GM10847 (cell line): ENCODE measurements around the gene ADAP1.

Source experiments
- POLR2A ChIP-seq: IDR thresholded peaks from 2 replicates; pipeline ENCODE4 v1.6.1; 2011; ENCODE audit not compliant: insufficient read length; ENCODE audit errors: extremely low read depth

The ADAP1 gene

GRCh38 chr7:873367-874002 lies 81.0 kb downstream of the ADAP1 start:
- no peak for TF ChIP-seq POLR2A

DNA sequence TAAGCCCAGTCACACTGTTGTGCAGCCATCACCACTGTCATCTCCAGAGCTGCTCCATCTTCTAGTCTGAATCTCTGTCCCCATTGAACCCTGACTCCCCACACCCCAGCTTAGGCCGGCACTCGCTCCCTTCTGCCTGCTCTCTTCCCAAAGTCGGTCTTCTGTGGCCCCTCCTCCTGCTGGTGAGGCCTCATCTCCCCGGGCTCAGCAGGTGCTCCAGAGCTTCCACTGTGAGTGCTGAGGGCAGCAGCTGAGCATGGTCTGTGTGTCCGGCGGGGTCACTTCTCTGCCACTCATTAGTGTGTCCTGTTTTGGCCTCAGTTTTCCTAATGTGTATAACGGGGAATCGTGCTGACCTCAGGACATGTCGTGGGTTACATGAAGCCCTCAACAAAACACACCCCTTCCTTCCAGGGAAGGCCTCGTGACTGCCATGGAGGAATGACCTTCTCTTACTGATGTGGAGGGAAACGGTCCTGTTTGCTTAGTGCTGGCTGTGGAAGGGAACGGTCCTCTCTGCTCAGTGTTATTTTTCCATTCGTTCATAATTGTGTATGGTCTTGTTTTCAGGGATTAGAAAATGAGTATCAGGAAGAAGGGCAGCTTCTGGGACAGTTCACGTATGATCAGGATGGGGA lies 82.5 kb downstream of the ADAP1 start:
- TF ChIP-seq POLR2A, result no peak

- TF ChIP-seq POLR2A, result no peak
Observed at GRCh38 chr7:869348-869747, 85.1 kb downstream of the ADAP1 start.

- no peak for TF ChIP-seq POLR2A
Observed at GRCh38 chr7:868189-868486, 86.3 kb downstream of the ADAP1 start.

GRCh38 chr7:867406-868188 lies 86.9 kb downstream of the ADAP1 start:
- TF ChIP-seq POLR2A, result no peak

DNA sequence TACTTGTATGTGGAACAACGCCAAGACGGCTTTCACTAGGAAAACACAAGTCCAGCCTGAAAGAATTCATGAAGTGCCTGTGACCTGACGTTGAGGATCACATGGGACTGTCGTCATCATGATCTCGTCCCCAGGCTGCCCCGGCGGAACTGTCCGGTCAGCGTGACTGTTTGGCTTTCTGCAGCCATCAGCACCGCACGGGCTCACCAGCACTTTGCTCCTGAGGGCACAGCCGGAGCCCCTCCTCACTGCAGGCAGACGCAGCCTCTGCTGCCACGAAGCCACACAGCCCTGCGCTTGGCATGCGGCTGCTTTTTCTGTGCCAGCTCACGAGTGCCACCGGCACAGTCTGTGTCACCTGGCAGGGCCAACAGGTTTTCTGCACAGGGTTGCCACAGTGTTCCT lies 87.5 kb downstream of the ADAP1 start:
- no peak for TF ChIP-seq POLR2A

DNA sequence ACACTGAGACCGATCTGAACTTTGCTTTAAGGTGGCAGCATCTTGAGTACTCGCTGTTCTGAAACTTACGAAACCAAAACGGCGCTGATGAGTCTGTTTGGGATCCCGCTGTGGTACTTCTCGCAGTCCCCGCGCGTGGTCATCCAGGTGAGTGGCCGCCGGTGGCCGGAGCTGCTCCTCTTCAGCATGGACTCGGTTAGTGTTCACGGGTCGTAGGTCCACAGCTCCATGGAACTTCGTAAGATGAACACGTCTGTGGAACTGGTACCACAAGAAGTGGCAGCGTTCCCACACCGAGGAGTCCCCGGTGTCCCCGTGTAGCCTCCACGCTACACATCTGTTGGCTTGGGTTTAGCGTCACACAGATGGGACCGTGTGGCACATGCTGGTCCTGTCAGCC lies 88.6 kb downstream of the ADAP1 start:
- no peak for TF ChIP-seq POLR2A

DNA sequence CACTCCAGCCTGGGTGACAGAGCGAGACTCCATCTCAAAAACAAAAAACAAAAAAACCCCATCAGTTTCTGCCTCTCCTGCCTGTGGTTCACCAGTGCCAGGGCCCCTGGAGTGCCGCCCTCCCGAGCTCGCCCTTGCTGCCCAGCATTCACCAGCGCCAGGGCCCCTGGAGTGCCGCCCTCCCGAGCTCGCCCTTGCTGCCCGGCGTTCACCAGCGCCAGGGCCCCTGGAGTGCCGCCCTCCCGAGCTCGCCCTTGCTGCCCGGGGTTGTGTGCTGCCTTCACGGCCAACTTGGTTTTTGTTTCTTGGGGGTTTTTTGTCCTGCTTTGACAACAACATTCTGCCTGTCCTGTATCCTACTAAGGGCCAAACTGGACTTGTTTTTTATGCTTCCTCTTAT lies 91.4 kb downstream of the ADAP1 start:
- TF ChIP-seq POLR2A, result no peak

DNA sequence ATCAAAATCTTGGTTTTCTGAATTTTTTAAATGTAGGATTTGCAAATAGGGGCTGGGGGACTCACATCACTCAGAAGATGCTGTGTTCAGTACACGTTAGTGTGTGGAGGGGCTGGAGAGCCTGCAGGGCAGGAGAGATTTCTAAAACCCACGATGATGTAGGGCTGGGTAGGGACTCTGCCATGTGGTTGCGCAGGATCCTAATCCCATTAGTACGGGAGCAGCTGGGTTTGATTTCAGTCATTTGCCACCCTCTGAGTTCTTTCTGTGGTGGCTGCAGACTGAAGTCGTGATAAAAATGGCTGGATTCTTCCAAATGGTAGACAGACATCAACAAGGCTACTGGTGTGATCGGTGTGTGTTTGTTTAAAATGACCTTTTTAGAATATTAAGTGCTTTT lies 92.3 kb downstream of the ADAP1 start:
- no peak for TF ChIP-seq POLR2A

DNA sequence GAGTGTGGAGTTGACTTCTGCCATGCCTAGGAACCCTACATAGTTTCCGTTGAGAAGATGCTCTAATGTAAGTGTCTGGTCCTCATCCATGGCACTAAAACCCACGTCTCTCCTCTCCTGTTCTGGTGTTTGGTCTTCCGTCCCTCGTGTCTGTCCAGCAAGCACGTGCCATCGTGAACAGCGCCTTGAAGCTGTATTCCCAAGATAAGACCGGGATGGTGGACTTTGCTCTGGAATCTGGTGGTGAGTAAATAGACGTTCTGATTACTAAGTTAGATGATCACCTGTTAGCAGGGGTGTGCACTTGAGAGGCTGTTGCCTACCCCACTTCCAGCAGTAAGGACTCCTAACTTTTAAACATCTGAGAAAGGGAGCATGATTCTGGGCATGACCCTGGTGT lies 93.3 kb downstream of the ADAP1 start:
- TF ChIP-seq POLR2A, result no peak

DNA sequence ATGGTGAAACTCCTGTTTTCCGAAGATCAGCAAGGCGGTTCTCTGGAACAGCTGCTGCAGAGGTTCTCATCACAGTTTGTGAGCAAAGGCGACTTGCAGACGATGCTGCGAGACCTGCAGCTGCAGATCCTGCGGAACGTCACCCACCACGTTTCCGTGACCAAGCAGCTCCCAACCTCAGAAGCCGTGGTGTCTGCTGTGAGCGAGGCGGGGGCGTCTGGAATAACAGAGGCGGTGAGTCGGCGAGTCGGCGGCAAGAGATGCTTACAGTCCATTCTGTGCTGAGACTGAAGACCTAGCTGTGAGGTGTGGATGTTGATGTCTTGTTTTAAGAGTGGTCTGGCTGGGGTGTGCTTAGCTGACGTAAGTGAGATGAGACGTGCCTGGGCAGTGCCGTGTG lies 94.3 kb downstream of the ADAP1 start:
- no peak for TF ChIP-seq POLR2A

DNA sequence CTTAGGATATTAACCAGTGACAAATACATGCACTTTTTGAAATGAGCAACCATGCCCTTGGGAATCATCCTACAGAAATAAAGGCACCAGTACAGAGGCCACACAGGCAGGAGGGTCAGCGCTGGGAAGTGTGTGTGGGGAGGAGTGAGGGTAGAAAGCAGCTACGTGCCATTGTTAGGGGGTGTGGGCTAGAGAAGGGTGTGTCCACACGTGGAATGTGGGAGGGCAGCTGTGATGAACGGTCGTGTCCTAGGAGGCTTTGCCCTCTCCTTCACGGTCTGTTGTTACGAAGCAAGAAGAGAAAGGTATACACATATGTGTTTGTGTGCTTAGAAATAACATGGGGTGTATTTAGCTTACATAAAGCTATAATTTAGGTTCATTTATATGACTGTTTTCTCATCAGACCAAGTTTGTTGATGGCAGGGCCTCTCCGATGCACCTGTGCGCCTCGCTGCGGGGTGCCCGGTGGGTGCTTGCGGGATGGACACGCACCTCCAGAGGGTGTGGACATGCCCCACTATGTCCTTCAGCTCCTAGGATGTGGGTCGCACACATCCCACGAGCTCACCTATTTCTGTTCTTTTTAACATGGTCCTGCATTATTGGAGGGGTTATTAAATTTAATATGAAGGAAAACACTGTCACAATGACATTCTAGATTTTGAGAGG lies 95.0 kb downstream of the ADAP1 start:
- TF ChIP-seq POLR2A, result no peak

DNA sequence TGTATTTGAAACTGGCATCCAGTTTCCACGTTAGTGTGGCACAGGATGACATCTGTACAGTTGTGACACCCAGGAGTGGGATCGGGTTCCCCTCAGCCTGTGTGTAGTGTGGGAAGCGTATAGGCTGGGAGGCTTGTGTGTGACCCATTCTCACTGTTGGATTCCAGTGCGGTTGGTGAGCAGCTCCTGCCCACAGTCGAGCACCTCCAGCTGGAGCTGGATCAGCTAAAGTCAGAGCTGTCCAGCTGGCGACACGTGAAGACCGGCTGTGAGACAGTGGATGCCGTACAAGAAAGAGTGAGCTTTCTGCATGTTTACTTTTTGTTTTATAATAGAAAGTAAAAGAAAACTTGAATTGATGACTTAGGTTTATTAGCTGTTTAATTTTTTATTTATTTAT lies 96.8 kb downstream of the ADAP1 start:
- no peak for TF ChIP-seq POLR2A

DNA sequence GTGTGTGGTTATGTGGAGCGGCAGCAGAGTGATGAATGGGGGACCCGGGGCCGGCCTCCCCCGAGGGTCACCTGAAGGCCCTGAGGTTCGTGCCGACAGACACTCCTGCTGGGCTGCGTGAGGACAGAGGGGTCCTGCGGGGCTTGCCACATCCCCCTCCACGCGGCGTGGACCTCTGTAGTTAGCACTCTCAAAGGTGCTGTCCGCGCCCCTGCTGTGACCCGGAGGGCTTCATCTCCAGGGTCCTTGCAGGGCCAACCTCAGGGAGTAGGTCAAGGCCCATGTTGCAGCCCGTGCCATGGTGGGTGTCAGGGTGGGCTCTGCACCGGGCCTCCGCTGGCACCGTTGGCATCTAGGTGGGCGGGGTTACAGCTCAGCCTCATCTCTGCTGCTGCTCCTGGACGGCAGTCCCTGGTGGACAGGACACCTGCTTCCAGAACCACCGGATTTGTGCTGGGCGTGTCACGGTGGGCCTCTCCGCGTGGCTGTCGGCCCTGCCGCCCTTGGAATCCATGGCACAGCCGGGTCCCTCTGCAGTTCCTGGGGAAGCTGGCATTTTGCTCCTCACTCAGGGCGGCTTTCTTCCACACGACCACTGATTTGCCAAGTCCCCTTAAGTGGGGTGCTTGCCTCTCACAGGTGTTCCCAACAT lies 97.9 kb downstream of the ADAP1 start:
- TF ChIP-seq POLR2A, result no peak

GRCh38 chr7:855686-856369 lies 98.7 kb downstream of the ADAP1 start:
- TF ChIP-seq POLR2A, result no peak
